HG02943 (cell line): ENCODE measurements around the gene GPC5.

Source experiments
- ATAC-seq: cut with Tn5 transposase; IDR thresholded peaks from one replicate; pipeline ENCODE4 v1.9.1; 2021; ENCODE audit warnings: mild to moderate bottlenecking, low read depth, moderate library complexity; ENCODE audit not compliant: unreplicated experiment

Gene GPC5

GRCh38 chr13:91922969-91923592 is 524.7 kb downstream of the GPC5 start:
- no peak for ATAC-seq

- no peak for ATAC-seq
These were observed 532.3 kb downstream of the GPC5 start for GRCh38 chr13:91930687-91931086.

- no peak for ATAC-seq
These were observed 535.9 kb downstream of the GPC5 start for GRCh38 chr13:91934354-91934753.

- ATAC-seq = no peak
These were observed 548.2 kb downstream of the GPC5 start for GRCh38 chr13:91946498-91947070.

GRCh38 chr13:91948736-91949135 is 550.3 kb downstream of the GPC5 start:
- ATAC-seq = no peak

- no peak for ATAC-seq
These were observed 552.4 kb downstream of the GPC5 start for GRCh38 chr13:91950803-91951202.

- ATAC-seq = no peak
These were observed 557.3 kb downstream of the GPC5 start for GRCh38 chr13:91955546-91956355.

GRCh38 chr13:91960947-91961346 is 562.5 kb downstream of the GPC5 start:
- ATAC-seq = no peak

- ATAC-seq = no peak
These were observed 564.5 kb downstream of the GPC5 start for GRCh38 chr13:91962946-91963345.

GRCh38 chr13:91965511-91965910 is 567.1 kb downstream of the GPC5 start:
- no peak for ATAC-seq

- ATAC-seq = no peak
These were observed 580.1 kb downstream of the GPC5 start for GRCh38 chr13:91978571-91978970.

GRCh38 chr13:91986761-91987483 is 588.5 kb downstream of the GPC5 start:
- no peak for ATAC-seq

- no peak for ATAC-seq
These were observed 589.9 kb downstream of the GPC5 start for GRCh38 chr13:91988331-91988730.

- ATAC-seq = no peak
These were observed 614.4 kb downstream of the GPC5 start for GRCh38 chr13:92012787-92013186.

- no peak for ATAC-seq
These were observed 619.3 kb downstream of the GPC5 start for GRCh38 chr13:92017737-92018136.

- ATAC-seq = no peak
These were observed 630.3 kb downstream of the GPC5 start for GRCh38 chr13:92028695-92029094.

GRCh38 chr13:92029641-92030040 is 631.2 kb downstream of the GPC5 start:
- ATAC-seq = no peak

GRCh38 chr13:92038905-92039304 is 640.5 kb downstream of the GPC5 start:
- ATAC-seq = no peak

- ATAC-seq = no peak
These were observed 644.1 kb downstream of the GPC5 start for GRCh38 chr13:92042522-92042921.

GRCh38 chr13:92044351-92044750 is 645.9 kb downstream of the GPC5 start:
- ATAC-seq = no peak

GRCh38 chr13:92054389-92054788 is 656.0 kb downstream of the GPC5 start:
- ATAC-seq = no peak
